Left forelimb (tissue), 1 donor: ENCODE measurements around the gene BPHL.
"Not testable (repeated sequence)": the region's sequence is repeated elsewhere in the genome, so short reads cannot be mapped to it uniquely, and the experiment has no call there.

Experiments
- DNase-seq: peaks from one replicate; pipeline ENCODE4 v3.0.0-alpha.2; 2018; ENCODE audit warnings: low spot score

The BPHL gene

GRCh38 chr6:3179945-3180344, 61.4 kb downstream of the BPHL start:
- not testable (repeated sequence) for DNase-seq

DNA sequence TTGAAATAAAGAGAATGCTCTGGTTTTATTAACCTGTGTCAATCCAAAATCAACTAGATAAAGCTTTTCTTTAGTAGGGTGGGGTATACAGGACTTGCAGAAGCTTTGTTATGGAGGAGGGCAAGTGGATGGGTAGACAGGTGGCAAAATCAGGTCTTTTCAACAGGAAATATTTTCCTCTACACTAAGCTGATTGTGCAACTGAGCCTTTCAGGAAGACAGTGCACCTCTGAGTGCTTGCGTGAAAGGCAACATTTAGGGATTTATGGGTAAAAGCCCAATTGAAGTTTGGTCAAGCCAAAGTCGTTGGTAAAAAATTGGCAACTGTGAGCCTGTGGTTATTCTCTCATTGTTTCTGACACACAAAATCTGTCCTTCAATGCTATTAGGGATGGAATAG, 62.6 kb downstream of the BPHL start:
- no peak for DNase-seq

DNA sequence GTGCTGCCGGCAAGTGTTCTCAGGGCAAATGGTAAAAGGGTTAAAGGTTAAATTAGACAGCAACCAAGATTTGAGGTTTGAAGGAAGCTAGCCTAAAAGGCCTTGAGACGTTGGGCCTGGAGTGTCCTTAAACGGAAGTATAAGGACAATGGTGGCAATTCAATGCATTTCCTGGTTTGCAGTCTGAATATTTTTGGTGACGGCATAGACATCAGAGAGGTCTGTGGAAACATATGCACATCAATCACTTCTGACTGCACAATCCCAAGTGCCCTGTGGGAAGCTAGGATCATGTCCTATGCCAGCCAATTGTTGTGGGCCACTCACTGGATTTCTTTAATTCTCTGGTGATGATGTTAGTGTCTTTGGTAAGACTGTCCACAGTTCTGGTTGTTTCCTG, 64.6 kb downstream of the BPHL start:
- no peak for DNase-seq

- DNase-seq: no peak
These were observed 68.5 kb downstream of the BPHL start for GRCh38 chr6:3186974-3187382.

DNA sequence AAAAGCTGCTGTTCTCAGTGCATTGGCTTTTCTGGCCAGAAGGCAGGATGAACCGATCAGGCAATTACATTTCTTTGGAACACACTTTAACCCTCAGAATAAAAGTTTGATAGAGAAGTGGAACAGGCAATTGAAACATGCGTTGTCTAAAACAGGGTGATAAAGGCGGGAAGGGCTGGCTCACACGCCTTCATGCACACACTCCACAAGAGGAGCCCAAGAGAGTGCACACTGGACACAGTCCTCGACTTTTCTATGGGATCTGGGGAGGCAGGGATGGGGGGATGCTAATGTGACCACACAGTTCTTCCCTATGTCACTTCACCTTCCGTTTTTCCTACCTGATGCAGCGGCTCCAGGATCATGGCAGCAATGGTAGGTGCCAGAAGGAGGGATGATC, 69.8 kb downstream of the BPHL start:
- no peak for DNase-seq

- DNase-seq: not testable (repeated sequence)
These were observed 70.7 kb downstream of the BPHL start for GRCh38 chr6:3189192-3189591.

DNA sequence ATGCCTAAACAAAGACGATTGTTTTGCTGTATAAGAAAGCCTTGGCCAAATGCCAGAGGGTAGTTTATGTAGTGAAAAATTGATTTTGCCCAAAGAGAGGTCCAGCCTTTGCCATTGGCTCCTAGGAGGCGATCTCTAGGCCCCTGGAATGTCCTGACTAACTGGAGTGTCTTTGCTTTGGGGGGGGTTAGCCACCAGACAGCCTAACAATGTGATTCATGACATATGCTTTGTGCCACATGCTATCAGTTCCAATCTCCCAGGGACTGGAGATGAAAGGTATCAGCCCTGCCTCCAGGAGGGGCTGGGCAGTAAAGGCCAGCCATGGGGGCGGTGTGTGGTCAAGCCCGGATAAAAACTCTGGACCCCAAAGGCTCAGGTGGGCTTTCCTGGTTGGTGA, 71.5 kb downstream of the BPHL start:
- no peak for DNase-seq

DNA sequence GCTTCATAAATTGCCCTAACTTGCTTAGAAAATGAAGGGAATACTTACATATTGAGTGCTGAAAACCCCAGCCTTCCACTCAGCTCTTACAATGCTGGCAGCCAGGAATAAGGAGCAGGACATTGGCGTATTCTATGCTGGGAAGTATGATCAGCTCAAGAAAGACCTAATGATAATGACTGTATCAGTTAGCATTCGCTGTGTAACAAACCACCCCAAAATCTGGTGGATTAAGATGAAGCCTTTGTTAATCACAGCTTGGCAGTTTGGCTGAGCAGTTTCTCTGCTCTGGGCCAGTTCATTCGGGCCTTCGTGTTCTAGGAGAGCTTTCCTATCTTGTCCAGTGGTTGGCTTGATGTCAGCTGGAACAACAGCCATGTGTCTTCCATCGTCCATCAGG, 72.3 kb downstream of the BPHL start:
- no peak for DNase-seq

DNA sequence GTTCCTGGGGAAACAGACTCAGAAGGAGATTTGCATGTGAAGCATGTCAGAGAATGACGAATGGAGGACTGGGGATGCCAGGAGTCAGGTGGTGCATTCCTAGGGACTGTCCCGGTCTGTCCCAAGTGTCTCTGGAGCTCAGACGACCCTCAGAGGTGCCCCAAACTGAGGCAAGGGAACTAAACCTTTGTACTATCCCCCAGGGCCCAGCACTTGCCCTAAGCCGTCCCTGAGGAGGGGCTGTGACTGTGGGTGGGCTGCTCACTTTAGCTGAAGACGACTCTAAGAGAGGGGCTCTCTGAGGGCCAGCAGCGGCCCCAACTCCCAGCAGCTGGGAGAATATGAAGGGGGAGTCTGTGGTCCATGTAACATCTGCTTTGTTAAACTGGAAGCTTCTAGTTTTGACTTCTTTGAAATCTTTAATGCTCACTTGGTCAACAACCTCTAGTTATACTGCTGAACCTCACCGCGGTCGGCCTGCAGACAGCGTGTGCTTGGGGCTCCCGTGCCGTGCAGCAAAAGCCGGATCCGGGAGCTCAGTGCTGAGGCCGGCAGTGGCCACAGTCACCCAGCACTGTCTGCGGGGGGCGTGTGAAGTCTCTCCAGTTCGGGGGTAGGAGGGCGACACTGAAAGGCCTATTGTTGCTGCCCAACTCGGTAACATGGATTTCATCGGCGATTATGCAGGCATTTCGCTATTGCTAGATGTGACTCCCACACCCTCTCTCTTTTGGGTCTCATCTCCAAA, 74.8 kb downstream of the BPHL start:
- DNase-seq: no peak

- no peak for DNase-seq
These were observed 76.3 kb downstream of the BPHL start for GRCh38 chr6:3194535-3195419.

DNA sequence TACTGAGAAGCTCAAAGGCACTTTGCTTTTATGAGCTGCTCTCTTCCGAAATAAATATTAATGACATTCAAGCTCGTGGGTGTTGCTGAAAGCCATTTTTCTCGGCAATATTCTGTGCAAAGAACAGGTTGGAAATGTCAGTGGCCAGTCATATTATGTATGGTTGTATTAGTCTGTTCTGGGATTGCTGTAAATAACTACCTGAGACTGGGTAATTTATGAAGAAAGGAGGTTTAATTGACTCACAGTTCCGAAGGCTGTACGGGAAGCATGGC, 76.8 kb downstream of the BPHL start:
- DNase-seq: no peak

- DNase-seq: no peak
These were observed 77.4 kb downstream of the BPHL start for GRCh38 chr6:3195695-3196497.

DNA sequence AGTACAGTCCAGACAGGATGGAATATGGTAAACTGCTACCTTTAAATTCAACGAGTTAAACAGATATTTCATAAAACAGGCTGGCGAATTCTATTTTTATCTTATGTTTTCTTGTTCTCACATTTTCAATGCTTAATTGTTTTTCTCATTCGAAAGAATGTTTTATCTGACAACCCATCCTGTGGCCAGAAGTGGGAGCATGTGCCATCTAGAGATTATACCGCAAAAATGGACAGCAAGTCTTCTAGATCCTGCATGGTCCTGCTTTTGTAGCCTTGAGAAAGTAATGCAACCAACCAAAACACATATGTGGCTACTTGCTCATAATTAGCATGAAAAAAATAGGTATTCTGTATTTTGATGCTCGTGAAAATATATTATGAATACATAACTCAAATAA, 78.3 kb downstream of the BPHL start:
- no peak for DNase-seq

- DNase-seq: not testable (repeated sequence)
These were observed 79.2 kb downstream of the BPHL start for GRCh38 chr6:3197734-3198133.

- DNase-seq: no peak
These were observed 80.9 kb downstream of the BPHL start for GRCh38 chr6:3199382-3199781.

GRCh38 chr6:3200682-3201081, 82.2 kb downstream of the BPHL start:
- DNase-seq: no peak

DNA sequence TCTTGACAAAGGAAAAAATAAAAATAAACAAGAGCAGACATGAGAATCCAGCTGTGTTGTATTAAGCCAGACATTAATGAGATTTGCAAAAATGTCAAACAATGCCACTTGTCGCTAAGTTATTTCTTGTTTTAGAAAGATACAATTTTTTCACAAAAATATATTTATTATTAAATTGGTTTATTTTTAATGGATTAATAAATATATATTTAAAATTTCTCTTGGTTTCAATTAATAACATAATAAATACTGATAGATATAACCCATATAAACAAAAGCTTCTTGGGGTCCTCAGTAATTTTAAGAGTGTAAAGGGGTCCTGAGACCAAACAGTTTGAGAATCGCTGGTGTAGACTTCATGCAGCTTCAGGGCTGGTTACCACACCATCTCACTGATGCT, 82.9 kb downstream of the BPHL start:
- DNase-seq: no peak
